GM04503 (cell line): ENCODE measurements around the gene FSTL3.
"Not testable (repeated sequence)": the region's sequence is repeated elsewhere in the genome, so short reads cannot be mapped to it uniquely, and the experiment has no call there.

ENCODE experiments used
- DNase-seq: peaks from one replicate; pipeline ENCODE4 v3.0.0-alpha.2; 2012; ENCODE audit warnings: low read depth

Gene FSTL3

DNA sequence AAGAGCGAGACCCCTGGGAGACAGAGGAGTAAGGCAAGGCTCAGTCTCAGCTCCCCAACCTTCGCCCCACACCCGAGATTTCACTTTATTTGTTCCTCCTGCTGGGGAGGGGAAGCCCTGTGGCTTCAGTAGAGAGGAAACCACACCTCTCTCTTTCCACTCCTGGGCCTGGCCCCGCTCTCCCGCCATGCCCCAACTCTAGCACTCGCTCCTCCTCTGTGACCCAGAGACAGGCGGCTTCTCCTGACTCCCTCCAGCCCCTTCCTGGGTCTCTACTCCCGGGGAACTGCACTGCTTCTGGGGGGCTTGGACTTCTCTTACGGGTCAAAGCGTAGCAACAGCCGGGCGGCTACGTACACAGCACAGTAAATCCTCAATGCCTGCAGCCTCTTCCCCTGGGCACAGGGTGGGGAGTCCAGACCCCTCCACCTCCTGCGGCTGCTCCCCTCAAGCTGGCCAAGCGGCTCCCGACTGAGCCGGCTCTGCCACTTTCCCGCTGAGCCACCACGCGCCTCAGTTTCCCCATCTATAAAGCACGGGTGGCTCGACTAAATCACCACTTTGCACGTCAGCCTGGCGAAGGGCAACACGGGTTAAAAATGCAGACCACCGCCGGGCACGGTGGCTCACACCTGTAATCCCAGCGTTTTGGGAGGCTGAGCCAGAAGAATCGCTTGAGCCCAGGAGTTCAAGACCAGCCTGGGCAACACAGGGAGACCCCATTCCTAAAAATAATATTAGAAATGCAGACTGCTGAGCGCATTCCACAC, 14.6 kb upstream of the FSTL3 start:
- DNase-seq: no peak

DNA sequence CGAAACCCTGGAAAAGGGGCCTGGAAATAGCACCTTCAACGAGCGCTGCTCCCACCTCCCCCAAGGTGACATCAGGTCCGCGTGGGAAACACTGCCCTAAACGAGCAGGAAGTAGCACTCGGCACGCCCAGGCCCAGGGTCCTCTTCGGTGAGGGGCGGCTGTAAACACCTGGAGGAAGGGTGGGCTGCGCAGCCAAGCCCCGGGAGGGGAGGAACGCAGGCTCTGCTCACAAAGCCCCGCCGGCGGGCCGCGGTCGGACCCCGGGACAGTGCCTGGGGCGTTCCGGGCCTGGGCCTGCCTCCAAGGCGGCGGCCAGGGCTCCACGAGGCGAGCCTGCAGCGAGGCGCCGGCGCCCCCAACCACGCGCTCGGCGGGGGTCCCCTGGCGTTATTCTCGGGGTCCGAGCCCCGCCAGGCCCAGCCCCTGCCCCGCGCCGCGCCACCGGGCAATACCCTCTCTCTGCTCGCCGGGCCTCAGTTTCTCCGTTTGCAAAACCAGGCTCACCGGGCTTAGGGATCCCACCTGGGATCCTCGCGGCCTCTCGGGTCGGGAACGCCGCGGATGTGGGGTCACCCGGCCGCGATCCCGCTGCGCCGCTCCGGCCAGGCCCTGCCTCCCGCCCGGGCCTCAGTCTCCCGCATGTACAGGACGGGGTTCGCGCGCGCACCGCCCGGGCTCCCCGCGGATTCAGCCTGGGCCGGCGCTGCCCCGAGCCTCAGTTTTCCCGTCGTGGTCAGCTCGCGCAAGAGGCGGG, 13.8 kb upstream of the FSTL3 start:
- DNase-seq: no peak

DNA sequence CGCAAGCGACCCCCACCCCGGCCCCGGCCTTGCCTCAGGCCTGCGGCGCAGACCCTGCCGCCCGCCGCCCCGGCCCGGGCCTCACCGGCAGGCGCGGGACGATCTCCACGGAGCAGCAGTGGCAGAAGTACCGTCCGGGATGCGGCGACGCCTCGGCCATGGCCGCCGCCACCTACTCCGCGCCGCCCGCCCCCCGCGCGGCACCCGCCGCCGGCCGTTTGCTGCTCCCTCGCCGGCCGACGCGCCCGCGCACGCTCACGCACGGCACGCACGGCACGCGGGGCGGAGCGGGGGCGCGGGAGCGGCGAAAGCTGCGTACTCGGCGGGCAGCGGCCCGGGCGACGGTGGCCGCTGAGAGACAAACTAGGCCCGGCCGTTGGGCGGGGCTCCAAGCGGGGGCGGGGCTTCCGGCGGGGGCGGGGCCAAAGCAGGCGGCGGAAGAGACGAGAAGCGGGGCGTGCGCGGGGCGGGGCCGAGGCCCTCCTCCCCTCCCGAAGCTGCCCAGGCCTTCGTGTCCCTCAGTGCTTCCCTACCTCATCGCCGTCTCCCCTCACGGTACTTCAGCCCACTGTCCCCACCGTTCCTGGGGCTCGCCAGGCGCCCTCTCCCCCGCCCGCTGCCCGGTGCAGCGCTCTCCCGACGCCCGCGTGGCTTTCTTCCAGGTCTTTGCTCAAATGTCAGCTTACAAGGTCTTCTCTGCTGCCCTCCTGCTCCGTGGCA, 13.1 kb upstream of the FSTL3 start, which contains the start of gene RNF126:
Gene RNF126, minus strand, starts transcription at position 253 of the 720 bp plus-strand sequence. Its CDS starts 93 bp downstream, at position 160.
- DNase-seq: peak; percentile 40

DNA sequence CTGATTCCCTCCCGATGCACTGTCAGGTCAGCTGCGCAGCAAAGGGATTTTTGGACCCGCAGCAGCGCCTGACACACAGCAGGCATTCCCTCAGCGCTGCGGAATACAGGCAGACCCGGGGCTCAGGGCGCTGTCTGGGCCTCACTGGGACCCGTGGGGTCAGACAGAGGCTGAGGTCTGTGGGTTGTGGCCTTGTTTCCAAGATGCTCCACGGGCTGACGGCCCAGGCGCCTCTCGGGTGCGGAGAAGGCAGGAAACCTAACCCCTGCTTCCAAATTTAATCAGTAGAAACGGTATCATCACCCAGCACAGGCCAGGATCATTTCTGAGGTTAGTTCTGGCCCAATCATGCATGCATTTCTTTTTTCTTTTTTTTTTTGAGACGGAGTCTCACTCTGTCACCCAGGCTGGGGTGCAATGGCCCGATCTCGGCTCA, 12.5 kb upstream of the FSTL3 start:
- no peak for DNase-seq

DNA sequence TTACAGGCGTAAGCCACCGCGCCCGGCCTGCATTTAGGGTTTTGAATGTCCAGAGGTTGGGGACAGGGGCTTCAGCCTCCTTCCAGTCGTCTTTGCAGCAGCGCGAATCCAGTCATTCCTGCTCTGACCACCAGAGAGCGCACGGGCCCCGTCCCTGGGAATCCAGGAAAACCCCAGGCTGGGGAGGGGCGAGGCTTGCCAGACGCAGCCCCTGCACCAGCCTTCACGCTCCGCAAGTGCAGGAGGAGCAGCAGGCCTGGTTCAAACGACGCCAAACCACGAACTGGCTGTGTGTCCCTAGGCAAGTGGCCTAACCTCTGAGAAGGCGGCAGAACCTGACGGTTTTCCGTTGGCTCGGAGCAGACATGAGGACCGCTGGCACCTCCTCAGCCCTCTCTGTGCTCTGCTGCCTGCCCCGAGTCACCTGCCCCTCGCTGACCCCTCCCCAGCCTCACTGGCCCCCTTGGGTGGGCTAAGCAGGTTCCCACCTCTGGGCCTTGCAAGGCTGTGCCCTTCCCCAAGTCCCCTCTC, 11.2 kb upstream of the FSTL3 start:
- DNase-seq: no peak

DNA sequence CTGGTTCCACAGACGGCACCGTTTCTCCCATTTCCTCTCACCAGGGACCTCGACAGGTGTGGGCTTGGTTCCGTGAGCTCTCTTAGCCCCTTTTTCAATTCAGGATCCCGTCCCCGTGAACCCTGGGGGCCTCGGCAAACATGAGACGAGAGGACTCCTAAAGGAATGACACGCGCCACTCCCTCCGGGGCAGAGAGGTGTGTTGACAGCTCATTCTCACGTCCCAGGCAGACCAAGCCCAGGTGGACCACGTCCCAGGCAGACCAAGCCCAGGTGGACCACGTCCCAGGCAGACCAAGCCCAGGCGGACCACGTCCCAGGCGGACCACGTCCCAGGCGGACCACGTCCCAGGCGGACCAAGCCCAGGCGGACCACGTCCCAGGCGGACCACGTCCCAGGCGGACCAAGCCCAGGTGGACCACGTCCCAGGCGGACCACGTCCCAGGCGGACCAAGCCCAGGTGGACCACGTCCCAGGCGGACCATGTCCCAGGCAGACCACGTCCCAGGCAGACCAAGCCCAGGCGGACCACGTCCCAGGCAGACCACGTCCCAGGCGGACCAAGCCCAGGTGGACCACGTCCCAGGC, 9.1 kb upstream of the FSTL3 start:
- not testable (repeated sequence) for DNase-seq

DNA sequence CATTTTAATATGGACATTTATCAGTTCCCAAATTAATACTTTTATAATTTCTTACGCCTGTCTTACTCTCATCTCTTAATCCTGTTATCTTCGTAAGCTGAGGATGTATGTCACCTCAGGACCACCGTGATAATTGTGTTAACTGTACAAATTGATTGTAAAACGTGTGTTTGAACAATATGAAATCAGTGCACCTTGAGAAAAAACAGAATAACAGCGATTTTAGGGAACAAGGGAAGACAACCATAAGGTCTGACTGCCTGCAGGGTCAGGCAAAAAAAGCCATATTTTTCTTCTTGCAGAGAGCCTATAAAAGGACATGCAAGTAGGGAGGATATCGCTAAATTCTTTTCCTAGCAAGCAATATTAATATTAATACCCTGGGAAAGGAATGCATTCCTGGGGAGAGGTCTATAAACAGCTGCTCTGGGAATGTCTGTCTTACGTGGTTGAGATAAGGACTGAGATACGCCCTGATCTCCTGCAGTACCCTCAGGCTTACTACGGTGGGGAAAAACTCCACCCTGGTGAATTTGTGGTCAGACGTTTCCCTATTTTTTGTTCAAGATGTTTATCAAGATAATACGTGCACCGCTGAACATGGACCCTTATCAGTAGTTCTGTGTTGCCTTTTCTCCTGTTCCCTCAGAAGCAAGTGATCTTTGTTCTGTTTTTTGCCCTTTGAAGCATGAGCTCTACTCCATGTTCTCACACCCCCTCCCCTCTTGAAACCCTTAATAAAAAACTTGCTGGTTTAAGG, 7.3 kb upstream of the FSTL3 start:
- DNase-seq: not testable (repeated sequence)

DNA sequence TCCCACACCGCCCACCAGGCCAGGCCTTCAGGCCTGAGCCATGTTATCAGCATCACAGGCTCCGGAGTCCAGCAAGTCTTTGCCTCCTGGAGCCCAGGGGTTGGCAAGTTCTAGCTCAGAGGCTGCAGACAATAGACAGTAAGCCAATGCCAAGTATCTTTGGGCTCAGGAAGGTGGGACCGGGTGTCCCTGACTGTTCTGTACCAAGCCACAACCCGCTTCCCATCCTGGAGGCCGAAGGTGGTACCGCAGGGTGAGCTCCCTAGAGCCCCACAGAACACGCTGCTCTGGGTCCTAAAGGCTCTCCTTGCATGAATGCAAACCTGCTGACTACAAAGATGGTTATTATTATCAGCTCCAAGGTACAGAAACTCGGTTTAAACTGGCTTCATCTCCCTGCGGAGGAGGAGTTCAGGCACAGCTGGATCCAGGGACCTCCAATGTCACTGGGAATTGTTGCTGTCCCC, 5.5 kb upstream of the FSTL3 start:
- no peak for DNase-seq

DNA sequence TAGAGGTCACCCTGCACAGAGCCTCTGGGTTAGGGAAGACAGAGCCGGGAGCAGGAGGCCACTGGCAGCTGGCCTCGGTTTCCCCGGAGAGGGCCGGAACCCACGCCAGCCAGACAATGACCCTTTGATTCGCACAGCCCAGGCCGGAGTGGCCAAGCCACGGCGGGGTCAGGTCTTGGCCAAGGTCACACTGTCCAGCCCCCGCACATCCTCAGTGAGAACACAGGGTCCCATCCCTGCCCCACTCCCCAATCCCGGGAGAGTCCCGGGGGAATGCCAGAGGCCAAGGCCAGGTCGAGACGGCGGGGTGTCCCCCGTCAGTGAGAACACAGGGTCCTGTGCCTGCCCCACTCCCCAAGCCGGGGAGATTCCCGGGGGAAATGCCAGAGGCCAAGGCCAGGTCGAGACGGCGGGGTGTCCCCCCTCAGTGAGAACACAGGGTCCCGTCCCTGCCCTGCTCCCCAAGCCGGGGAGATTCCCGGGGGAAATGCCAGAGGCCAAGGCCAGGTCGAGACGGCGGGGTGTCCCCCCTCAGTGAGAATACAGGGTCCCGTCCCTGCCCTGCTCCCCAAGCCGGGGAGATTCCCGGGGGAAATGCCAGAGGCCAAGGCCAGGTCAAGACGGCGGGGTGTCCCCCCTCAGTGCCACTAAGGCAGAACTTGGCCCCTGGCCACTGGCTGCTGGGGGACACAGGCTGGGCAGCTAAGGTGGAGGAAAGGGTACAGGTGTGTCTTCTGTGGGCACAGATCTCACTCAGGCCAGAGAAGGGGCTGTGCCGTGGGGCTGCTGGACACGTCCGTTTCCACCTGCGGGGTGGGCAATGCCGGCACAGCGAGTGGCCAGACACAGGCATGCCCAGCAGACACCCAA, 1.7 kb upstream of the FSTL3 start:
- DNase-seq: no peak

DNA sequence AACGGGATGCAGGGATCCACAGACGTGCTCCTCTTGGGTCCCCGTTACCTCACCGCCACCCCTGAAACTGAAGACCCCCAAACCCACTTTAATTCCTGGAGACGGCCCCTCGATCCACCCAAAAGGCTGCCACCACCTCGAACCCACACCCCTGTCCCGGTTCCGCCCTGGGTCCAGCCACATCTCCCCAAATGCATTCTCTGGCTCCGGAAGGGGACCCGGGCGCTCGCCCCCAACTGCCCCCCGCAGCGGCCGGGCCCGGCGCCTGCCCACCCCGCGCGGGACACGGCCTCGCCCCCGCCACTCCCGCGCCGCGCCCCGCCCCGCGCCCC, 219 bp upstream of the FSTL3 start:
- DNase-seq: no peak

DNA sequence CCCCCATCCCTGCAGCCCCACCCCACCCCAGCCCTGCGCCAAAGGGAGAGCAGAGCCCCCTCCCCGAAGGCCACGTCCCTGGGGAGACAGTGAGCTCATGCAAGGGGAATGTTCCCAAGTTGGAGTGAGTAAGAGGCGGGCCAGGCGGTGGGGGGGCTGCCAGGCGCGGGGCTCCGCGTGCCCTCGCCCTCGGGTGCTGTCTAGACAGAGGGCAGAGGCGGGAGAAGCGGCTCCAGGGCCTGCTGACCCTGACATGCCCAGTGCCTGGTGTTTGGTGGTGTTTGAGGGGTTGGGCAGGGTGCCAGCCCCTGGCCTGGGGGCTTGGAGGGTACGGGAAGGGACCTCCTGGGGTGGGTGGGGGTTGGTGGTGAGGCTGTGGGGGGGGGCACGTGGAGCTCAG, 1.0 kb downstream of the FSTL3 start:
- DNase-seq: no peak

DNA sequence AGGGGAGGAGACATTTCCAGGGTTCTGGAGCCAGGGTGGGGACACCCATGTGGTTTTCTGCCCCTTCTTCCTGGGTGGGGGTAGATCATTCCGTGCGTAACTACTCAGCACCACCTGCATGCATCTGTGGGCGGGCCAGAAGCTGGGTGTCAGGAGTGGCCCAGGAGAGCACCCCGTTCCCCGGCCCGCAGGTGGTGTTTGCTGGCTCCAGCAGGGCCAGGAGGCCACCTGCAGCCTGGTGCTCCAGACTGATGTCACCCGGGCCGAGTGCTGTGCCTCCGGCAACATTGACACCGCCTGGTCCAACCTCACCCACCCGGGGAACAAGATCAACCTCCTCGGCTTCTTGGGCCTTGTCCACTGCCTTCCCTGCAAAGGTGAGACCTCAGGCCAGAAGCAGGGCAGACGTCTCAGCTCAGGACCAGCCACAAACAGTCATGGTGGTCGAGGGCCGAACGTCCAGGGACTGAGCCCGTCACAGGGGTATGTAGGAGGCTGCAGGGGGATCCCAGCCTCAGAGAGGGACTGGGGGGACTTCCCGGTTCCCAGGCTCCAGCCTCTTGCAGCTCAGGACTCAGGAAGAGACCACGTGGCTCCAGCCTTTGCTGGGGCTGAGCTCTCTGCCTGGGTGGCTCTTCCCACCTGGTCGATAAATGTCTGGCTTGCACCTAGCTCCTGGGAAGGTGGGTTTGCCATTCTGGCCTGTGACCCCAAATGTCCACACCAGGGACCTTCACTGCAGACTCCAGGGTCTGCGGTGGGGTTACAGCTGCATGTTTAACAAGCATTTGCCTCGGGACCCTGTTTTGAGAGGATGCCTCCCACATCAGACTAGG, 1.6 kb downstream of the FSTL3 start:
- DNase-seq: no peak

DNA sequence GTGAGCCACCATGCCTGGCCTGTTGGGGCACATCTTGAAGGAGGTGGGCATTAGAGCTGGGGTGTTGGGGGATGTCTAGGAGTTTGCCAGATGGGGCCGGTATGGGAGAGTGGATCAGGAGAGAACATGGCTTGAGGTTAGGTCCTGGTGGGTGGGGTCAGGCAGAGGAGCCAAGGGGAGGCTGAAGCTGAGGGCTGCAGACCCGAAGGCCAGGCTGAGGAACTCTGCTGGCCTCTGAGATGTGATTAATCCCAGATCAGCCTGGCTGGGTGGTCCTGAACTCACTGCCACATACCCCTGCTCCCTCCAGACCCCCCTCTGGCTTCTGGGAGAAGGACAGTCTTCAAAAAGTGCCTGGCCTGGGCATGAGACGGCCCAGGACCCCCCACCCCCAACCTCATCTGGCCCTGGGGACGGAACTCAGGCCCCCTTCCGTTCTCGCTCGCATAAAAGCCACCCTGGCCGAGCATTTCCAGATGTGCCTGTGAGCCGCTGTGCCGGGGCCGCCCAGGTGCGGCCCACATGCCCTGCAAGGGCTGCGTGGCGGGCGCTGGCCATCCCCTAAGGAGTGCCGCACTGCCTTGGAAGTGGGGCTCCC, 2.7 kb downstream of the FSTL3 start:
- DNase-seq: no peak

DNA sequence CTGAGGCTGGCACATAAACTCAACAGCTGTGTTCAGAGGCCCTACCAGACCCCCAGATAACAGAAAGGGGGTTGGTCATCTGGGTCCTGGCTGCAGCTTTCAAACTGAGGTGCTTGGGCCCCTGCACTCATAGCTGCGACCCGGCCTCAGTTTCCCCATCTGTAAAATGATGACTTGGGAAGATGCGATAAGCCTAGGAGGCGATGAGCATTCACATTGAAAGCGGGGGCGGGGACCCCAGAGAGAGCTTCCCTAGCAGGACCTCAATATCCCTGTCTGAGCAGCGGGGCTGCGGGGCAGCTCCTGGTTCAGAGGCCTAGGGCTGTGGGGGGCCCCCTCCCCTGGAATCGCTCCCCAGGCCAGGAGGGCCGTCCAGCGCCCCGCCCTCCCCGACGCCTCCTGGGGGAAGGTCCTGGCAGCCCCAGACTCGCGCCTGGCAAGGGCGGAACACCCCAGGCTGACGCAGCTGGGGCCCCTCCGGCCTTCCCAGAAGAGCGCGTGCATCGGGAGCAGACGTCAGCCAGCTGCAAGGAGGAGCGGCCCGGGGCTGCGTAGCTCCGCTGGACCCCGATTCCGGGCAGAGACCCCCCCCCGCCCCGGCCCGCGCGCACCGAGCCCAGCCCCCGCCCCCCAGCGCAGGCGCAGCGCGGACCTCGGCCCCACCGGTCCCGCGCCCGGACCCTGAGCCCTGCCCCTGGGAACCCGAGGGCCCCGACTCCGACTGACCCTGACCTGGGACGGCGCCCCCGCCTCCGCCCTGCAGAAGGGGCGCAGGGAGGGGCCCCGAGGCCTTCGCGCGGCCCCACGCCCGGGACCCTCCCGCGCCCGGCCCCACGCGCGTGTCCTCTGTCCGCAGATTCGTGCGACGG, 3.5 kb downstream of the FSTL3 start:
- DNase-seq: no peak

DNA sequence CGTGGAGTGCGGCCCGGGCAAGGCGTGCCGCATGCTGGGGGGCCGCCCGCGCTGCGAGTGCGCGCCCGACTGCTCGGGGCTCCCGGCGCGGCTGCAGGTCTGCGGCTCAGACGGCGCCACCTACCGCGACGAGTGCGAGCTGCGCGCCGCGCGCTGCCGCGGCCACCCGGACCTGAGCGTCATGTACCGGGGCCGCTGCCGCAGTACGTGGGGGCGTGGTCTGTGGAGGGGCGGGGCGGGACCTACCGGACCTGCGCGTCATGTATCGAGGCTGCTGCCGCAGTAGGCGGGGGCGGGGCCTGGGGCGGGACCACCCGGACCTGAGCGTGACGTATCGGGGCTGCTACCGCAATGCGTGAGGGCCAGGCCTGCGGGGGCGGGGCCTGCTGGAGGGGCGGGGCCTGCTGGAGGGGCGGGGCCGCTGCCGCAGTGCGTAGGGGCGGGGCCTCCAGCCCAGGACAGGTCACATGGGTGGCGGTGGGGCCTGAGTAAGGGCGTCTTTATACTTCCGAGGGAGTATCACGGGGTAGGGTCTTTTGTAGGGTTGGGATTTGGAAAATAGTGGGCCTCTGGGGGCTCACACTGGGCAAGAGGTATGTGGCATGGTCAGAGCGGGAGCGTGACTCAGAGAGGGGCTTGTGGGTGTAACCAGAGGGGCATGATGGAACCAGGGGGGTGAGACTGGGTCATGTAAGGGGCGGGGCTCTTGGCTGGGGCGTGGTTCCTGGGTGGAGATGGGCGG, 4.3 kb downstream of the FSTL3 start:
- DNase-seq: peak; percentile 61

DNA sequence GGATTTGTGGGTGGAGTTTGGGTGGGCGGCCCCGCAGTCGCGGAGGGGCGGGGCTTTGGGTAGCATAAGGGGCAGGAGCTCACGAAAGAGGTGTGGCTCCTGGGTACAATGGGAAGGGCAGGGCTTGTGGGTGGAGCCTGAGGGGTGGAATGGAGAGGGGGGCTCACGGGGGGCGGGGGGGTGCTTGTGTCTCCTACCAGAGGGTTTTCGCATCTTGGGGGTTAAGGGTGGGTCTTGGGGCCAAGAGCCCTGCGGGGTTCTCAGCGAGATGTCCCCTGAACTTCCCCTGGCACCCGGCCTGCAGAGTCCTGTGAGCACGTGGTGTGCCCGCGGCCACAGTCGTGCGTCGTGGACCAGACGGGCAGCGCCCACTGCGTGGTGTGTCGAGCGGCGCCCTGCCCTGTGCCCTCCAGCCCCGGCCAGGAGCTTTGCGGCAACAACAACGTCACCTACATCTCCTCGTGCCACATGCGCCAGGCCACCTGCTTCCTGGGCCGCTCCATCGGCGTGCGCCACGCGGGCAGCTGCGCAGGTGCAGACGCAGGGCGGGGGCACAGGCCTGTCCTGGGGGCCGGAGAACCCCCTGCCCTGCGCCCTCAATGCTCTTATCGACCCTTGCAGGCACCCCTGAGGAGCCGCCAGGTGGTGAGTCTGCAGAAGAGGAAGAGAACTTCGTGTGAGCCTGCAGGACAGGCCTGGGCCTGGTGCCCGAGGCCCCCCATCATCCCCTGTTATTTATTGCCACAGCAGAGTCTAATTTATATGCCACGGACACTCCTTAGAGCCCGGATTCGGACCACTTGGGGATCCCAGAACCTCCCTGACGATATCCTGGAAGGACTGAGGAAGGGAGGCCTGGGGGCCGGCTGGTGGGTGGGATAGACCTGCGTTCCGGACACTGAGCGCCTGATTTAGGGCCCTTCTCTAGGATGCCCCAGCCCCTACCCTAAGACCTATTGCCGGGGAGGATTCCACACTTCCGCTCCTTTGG, 5.1 kb downstream of the FSTL3 start:
- DNase-seq: no peak
